Ovary (tissue), 3 donors: Measurements from ENCODE around the gene HIPK2.

ENCODE experiments used
- CTCF ChIP-seq, 3 donors: fragments of 450-650 bp in 2 of 3; fragments of 200-600 bp in 1 of 3; IDR thresholded peaks; one replicate each; pipeline versions ENCODE4 v1.5.1 to v1.8.0; 2016 to 2022; ENCODE audit warnings: antibody characterized with exemption in 3 of 3, mild to moderate bottlenecking in 1 of 3
- EP300 ChIP-seq: sonication (generic); formaldehyde crosslinking; IDR thresholded peaks from one replicate; pipeline ENCODE4 v1.6.1; 2017; ENCODE audit warnings: antibody characterized with exemption
- POLR2A ChIP-seq: fragments of 450-650 bp; IDR thresholded peaks from one replicate; pipeline ENCODE4 v1.6.1; 2017; ENCODE audit warnings: antibody characterized with exemption, mild to moderate bottlenecking, moderate library complexity
- donor health status: DM: no; HTN: no; CAD: no.

GRCh38 chr7:139813151-139813550 is 35.4 kb upstream of the HIPK2 start:
- TF ChIP-seq POLR2A = no peak
- no peak for TF ChIP-seq CTCF (IDR thresholded peaks at IDR 0.05)
- TF ChIP-seq EP300 = no peak
